Karpas-422 (cell line): ENCODE measurements around the gene COG7. TPM values are rescaled to one million over a fixed set of nuclear protein-coding genes. Genes with fewer than 3 reads are reported as not detected.
"Not testable (repeated sequence)": the region's sequence is repeated elsewhere in the genome, so short reads cannot be mapped to it uniquely, and the experiment has no call there.

ENCODE experiments used
- DNase-seq: peaks from one replicate; pipeline ENCODE4 v3.0.0-alpha.2; 2015
- H2AFZ ChIP-seq: fragments of 200-600 bp; sonication (generic); 2 replicates; pipeline ENCODE4 v1.6.1; 2014; ENCODE audit warnings: antibody characterized with exemption, low read length, mixed read lengths
- H3K27ac ChIP-seq: fragments of 200-600 bp; sonication (generic); 2 replicates; pipeline ENCODE4 v1.5.1; 2014; ENCODE audit warnings: mild to moderate bottlenecking, low read length, moderate library complexity
- H3K27me3 ChIP-seq: fragments of 200-600 bp; sonication (generic); 2 replicates; pipeline ENCODE4 v1.6.1; 2014; ENCODE audit warnings: low read length, mixed read lengths
- H3K36me3 ChIP-seq: fragments of 200-600 bp; sonication (generic); 2 replicates; pipeline ENCODE4 v1.6.1; 2014; ENCODE audit warnings: low read length, mixed read lengths; ENCODE audit not compliant: insufficient read depth
- H3K4me1 ChIP-seq: fragments of 200-600 bp; sonication (generic); 2 replicates; pipeline ENCODE4 v1.6.1; 2014; ENCODE audit warnings: mild to moderate bottlenecking, low read length, mixed read lengths
- H3K4me2 ChIP-seq: fragments of 200-600 bp; sonication (generic); 2 replicates; pipeline ENCODE4 v1.6.1; 2014; ENCODE audit warnings: low read length, low read depth, mild to moderate bottlenecking; ENCODE audit not compliant: poor library complexity, severe bottlenecking
- H3K4me3 ChIP-seq: fragments of 200-600 bp; sonication (generic); 2 replicates; pipeline ENCODE4 v1.5.1; 2014; ENCODE audit warnings: mild to moderate bottlenecking, antibody characterized with exemption, low read length, mixed read lengths
- H3K79me2 ChIP-seq: fragments of 200-600 bp; sonication (generic); 2 replicates; pipeline ENCODE4 v1.6.1; 2014; ENCODE audit warnings: mild to moderate bottlenecking, low read length, mixed read lengths
- H3K9ac ChIP-seq: fragments of 200-600 bp; sonication (generic); 2 replicates; pipeline ENCODE4 v1.6.0; 2014; ENCODE audit warnings: low read length
- H3K9me2 ChIP-seq: fragments of 200-600 bp; sonication (generic), shearing (Covaris generic); replicated peaks from 2 replicates; pipeline ENCODE4 v1.6.0; 2014; ENCODE audit warnings: mild to moderate bottlenecking, low read length, moderate library complexity; ENCODE audit not compliant: insufficient read depth
- H3K9me3 ChIP-seq: fragments of 300-700, 200-600 bp; sonication (generic); 2 replicates; pipeline ENCODE4 v1.6.1; 2014; ENCODE audit warnings: low read length, mixed read lengths
- H4K20me1 ChIP-seq: fragments of 200-600 bp; sonication (generic); 2 replicates; pipeline ENCODE4 v1.6.1; 2014; ENCODE audit warnings: mild to moderate bottlenecking, antibody characterized with exemption, low read length, low read depth; ENCODE audit not compliant: insufficient read depth
- total RNA-seq: library from RNA; depleted of rRNA; stranded (reverse); fragments of >200 nt; shearing (Covaris generic); gene quantifications from 2 replicates; pipeline ENCODE4 v1.2.3, GENCODE V29; 2014; ENCODE audit warnings: low replicate concordance

The COG7 gene
- total RNA-seq, 1 experiment from 2014 or later: 18.6 TPM

DNA sequence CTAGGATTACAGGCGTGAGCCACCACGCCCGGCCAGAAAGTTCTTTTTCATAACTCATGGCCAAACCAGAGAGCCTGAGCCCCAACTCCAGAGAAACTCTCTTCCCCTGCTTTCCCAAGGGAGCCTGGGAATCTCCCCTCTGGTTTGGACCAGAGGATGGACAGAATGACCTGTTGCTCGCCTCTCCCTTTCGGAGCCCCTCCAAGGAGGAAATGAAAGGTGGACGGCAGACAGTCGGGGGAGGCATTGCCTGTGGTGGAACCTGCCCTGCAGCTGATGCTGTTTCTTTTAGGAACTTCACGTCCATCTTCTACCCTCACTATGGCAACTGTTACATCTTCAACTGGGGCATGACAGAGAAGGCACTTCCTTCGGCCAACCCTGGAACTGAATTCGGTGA lies 85.4 kb downstream of the COG7 start:
- Histone ChIP-seq H3K79me2 (no peaks in the 10 kb centered on the region), H3K27me3 (no peaks in the 10 kb centered on the region), H3K9me3 (no peaks in the 10 kb centered on the region)

DNA sequence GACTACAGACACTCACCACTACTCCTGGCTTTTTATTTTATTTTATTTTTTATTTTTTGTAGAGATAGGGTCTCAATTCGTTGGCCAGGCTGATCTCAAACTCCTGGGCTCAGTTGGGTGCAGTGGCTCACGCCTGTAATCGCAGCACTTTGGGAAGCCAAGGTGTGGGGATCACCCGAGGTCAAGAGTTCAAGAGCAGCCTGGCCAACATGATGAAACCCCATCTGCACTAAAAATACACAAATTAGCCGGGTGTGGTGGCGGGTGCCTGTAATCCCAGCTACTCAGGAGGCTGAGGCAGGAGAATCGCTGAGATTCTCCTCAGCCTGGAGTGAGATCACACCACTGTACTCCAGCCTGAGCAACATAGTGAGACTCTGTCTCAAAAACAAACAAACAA lies 86.6 kb downstream of the COG7 start:
- not testable (repeated sequence) for H3K4me1 ChIP-seq, H3K36me3 ChIP-seq, H3K27me3 ChIP-seq, H3K79me2 ChIP-seq, H3K4me3 ChIP-seq, DNase-seq, H3K9me3 ChIP-seq, H3K4me2 ChIP-seq, H3K27ac ChIP-seq, H3K9me2 ChIP-seq, H4K20me1 ChIP-seq, H2AFZ ChIP-seq, H3K9ac ChIP-seq

More for the DNA sequence above, 85.4 kb downstream of the COG7 start:
- Histone ChIP-seq H3K4me3 (no peak overlapping the region), H3K4me1 (no peaks in the 10 kb centered on the region), H3K9ac (no peak overlapping the region), H3K4me2 (no peak overlapping the region), H2AFZ (no peak overlapping the region), H3K9me2 (no peaks in the 10 kb centered on the region), H3K27ac (no peak overlapping the region), H4K20me1 (no peaks in the 10 kb centered on the region), H3K36me3 (no peaks in the 10 kb centered on the region)
- no peak for DNase-seq

DNA sequence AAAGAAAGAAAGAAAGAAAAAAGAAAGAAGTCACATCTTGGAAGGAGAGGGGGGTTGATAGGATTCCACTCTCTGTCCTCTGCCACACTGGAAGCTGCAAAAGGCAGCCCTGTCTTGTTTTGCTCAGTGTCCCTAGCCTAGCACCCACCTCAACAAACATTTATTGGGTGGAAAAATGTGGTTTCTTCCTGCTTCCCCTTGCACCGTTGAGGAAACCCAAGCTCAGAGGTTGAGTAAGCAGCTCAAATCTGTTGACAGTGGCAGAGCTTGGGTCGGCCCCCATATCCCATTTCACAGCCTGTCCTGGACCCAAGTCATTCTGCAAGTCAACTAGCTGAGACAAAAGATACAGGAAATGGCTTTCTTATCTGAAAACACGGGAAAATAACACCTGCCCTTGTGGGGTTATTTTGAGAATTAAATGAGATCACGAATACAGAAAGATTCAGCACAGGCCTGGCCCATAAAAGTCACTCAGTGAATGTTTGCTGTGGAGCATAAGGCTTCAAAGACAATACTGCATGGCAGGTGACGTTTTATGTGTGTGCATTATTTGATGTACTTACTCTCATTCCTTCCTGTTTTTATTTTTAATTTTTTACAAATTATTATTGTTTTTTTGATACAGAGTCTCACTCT lies 87.3 kb downstream of the COG7 start:
- no peaks in the 10 kb centered on the region for H4K20me1 ChIP-seq
- H3K9me3 ChIP-seq: no peaks in the 10 kb centered on the region
- no peak overlapping the region for H3K9ac ChIP-seq
- H3K4me3 ChIP-seq: no peak overlapping the region
- H3K36me3 ChIP-seq: no peaks in the 10 kb centered on the region
- DNase-seq: no peak
- H3K4me1 ChIP-seq: no peaks in the 10 kb centered on the region
- no peak overlapping the region for H2AFZ ChIP-seq
- H3K9me2 ChIP-seq: no peaks in the 10 kb centered on the region
- H3K27ac ChIP-seq: no peak overlapping the region
- H3K79me2 ChIP-seq: no peaks in the 10 kb centered on the region
- H3K4me2 ChIP-seq: no peak overlapping the region
- no peaks in the 10 kb centered on the region for H3K27me3 ChIP-seq

DNA sequence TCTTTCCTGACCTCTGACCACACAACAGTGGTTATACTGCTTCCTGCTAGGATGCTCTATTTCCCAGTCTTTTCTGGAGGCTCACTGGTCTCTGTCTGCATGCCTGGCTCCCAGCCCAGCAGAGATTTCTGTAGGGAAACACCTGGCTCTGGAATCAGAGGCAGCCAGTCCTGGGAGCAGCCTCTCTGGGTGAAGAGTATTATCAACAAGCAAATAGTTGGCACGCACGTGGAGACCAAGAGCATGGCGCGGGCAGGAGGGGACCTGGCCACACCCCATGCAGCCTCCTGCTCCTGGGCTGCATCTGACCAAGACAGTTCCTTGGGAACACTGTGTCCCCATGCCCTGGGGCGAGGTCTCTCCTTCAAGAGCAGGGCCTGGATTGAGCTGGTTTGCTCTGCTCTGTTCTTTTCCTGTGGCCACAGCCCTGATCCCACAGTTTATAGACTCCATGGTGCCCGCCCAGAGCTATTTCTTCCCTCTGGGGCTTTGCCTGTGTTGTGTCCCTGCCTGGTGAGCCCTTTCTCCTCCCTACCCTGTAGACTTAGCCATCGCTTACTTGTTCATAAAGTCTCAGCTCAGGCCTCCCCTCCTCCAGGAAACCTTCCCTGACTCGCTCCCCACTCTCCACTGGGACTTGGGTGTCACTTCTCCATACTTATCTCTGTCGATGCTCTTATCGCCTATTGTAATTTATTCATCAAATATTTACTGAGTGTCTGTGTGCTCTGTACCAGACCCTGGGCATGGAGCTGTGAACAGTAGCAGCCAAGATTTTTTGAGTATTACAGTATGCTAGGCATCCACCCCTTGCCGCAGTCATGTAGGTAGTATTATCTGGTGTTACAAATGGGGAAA lies 90.3 kb downstream of the COG7 start:
- Histone ChIP-seq H3K36me3 (no peaks in the 10 kb centered on the region), H2AFZ (no peak overlapping the region), H3K4me2 (no peak overlapping the region), H3K27ac (no peak overlapping the region), H3K4me3 (no peak overlapping the region), H3K27me3 (no peaks in the 10 kb centered on the region), H3K9me2 (no peaks in the 10 kb centered on the region), H3K79me2 (no peaks in the 10 kb centered on the region), H3K9me3 (no peaks in the 10 kb centered on the region), H4K20me1 (no peaks in the 10 kb centered on the region), H3K4me1 (no peaks in the 10 kb centered on the region), H3K9ac (no peak overlapping the region)
- no peak for DNase-seq

DNA sequence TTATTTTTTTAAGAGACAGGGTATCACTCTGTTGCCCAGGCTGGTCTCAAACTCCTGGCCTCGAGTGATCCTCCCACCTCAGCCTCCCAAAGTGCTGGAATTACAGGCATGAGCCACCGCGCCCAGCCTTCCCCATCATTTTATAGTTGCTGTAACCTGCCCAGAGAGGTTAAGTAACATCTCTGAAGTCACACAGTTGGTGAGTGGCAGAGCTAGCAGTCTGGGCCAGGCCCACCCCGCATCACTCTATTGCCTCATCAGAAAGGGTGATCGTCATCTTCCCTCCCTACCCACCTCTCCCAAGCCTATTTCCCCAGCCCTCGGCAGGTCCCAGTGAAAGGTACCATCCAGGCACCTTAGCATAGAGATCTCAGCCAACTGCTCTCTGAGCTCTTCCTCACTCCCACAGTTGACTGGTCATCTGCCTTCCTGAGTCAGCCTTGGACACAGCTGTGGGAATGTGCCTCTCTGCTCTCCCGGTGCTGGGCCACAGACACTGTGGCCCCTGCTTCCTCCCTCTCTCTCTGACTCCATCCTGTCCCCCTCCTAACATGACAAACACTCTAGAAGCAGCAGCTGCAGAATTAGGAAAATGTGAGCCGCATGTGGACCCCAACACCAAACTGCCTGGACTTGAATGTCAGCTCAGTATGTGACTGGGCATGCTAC lies 93.8 kb downstream of the COG7 start:
- Histone ChIP-seq H3K9ac (no peak overlapping the region), H3K79me2 (no peaks in the 10 kb centered on the region), H3K4me2 (no peak overlapping the region), H3K36me3 (no peaks in the 10 kb centered on the region), H3K4me3 (no peak overlapping the region), H3K27me3 (no peaks in the 10 kb centered on the region), H3K27ac (no peak overlapping the region), H4K20me1 (no peaks in the 10 kb centered on the region), H3K4me1 (no peaks in the 10 kb centered on the region), H3K9me2 (no peaks in the 10 kb centered on the region), H2AFZ (no peak overlapping the region), H3K9me3 (no peaks in the 10 kb centered on the region)
- no peak for DNase-seq

DNA sequence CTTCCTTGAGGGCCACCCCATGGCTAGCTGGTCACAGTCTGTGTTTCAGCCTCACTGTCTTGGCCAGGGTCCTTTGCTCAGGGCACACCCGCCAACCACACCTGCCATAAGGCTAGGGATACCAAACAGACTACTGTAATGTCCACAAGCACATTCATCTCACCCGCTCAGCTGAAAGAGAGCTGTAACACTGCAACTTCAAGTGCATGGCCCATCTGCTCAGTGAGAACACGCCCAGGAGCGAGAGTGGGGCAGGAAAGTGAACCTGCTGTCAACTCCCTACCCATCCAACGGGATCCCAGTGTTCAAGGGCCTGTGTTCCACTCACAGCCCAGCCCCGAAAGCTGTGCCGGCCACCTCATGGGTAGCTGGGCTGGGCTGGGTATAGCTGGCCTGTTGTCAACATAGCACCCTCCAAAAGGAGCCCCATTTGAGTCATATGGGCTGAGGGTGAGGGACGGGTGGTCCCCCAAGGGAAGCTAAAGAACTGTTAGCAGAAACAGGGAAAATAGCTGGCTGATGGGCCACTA lies 95.2 kb downstream of the COG7 start:
- no peaks in the 10 kb centered on the region for H3K27me3 ChIP-seq
- H3K4me3 ChIP-seq: no peak overlapping the region
- no peaks in the 10 kb centered on the region for H3K9me3 ChIP-seq
- no peak overlapping the region for H2AFZ ChIP-seq
- H3K27ac ChIP-seq: no peak overlapping the region
- H3K36me3 ChIP-seq: no peaks in the 10 kb centered on the region
- no peaks in the 10 kb centered on the region for H3K79me2 ChIP-seq
- no peaks in the 10 kb centered on the region for H4K20me1 ChIP-seq
- no peaks in the 10 kb centered on the region for H3K4me1 ChIP-seq
- H3K9ac ChIP-seq: no peak overlapping the region
- no peak for DNase-seq
- no peaks in the 10 kb centered on the region for H3K9me2 ChIP-seq
- no peak overlapping the region for H3K4me2 ChIP-seq

DNA sequence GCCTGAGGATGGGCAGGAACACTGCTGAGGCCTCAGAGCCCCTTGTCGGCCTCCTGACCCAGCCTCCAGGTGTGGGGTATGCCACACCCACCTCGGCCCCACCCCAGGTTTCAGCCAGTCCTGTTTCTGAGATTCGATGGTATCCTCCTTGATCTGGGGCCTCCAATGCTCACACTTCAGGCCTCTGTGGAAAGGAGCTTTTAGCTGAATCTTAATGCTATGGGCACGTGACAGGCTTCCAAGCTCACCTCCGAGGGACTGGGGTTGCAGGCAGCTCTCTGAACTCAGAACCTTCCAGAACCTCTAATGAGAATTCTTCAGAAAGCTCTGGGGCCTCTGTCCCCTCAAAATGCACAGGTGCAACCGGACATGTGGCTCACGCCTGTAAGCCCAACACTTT lies 96.0 kb downstream of the COG7 start:
- H3K27me3 ChIP-seq: no peaks in the 10 kb centered on the region
- no peak overlapping the region for H3K27ac ChIP-seq
- H3K36me3 ChIP-seq: no peaks in the 10 kb centered on the region
- no peak overlapping the region for H3K9ac ChIP-seq
- H3K4me1 ChIP-seq: no peaks in the 10 kb centered on the region
- no peaks in the 10 kb centered on the region for H3K9me2 ChIP-seq
- H3K9me3 ChIP-seq: no peaks in the 10 kb centered on the region
- H3K79me2 ChIP-seq: no peaks in the 10 kb centered on the region
- no peak overlapping the region for H3K4me3 ChIP-seq
- H2AFZ ChIP-seq: no peak overlapping the region
- no peak for DNase-seq
- no peak overlapping the region for H3K4me2 ChIP-seq
- no peaks in the 10 kb centered on the region for H4K20me1 ChIP-seq

DNA sequence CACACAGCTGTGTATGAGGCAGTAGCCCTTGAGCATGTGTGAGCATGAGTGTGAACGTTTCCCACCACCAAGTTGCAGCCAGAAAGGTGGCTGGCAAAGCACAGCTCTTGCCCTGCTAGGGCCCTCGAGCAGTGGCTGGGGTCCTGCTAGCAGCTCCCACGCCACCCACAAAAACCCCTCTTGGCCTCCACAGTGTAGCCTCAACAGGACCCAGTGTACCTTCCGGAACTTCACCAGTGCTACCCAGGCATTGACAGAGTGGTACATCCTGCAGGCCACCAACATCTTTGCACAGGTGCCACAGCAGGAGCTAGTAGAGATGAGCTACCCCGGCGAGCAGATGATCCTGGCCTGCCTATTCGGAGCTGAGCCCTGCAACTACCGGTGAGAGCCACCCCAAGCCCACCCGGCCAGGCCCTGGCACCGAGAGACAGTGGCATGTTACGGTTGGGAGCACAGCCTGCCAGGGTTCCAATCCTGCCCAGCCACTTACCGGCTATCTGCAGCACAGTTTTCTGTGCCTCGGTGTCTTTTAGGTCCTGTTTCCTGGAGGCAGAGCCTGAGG lies 97.8 kb downstream of the COG7 start:
- Histone ChIP-seq H3K4me2 (no peak overlapping the region), H4K20me1 (no peaks in the 10 kb centered on the region), H3K9me3 (no peaks in the 10 kb centered on the region), H3K79me2 (no peaks in the 10 kb centered on the region), H3K9ac (no peak overlapping the region), H3K4me1 (no peaks in the 10 kb centered on the region), H3K27me3 (no peaks in the 10 kb centered on the region), H2AFZ (no peak overlapping the region), H3K9me2 (no peaks in the 10 kb centered on the region), H3K36me3 (no peaks in the 10 kb centered on the region), H3K4me3 (no peak overlapping the region), H3K27ac (no peak overlapping the region)
- DNase-seq: no peak
